Lower leg skin (tissue), 4 donors: ENCODE measurements around the gene DRICH1. TPM values are rescaled to one million over a fixed set of nuclear protein-coding genes. Genes with fewer than 3 reads are reported as not detected.

Source experiments
- DNase-seq, 2 donors: peaks; one replicate each; pipeline ENCODE4 v3.0.0-alpha.2; 2019; ENCODE audit warnings: low spot score in 2 of 2
- H3K4me3 ChIP-seq: fragments of 200-600 bp; sonication (generic); 2 replicates; pipeline ENCODE4 v1.5.1; 2017; ENCODE audit warnings: mild to moderate bottlenecking, low read depth; ENCODE audit not compliant: poor library complexity, severe bottlenecking
- CTCF ChIP-seq, 3 donors: fragments of 450-650 bp; IDR thresholded peaks; one replicate each; pipeline ENCODE4 v1.5.1; 2016; ENCODE audit warnings: antibody characterized with exemption in 3 of 3, mild to moderate bottlenecking in 3 of 3, moderate library complexity in 2 of 3
- POLR2A ChIP-seq, 2 donors: fragments of 450-650 bp; IDR thresholded peaks; one replicate each; pipeline ENCODE4 v1.6.1; 2016 to 2017; ENCODE audit warnings: antibody characterized with exemption in 2 of 2, mild to moderate bottlenecking in 1 of 2, moderate library complexity in 1 of 2
- WGBS, 2 donors: methylation state at CpG; one replicate each; pipeline ENCODE4 v1.1.5; 2018; 5-methylcytosine and 5-hydroxymethylcytosine counted together
- intact Hi-C: fragments of 100-400 bp; cut with DNase I; formaldehyde crosslinking; loops from one replicate; pipeline ENCODE4 v1.15.0; 2023; ENCODE audit warnings: low total_unique reads
- total RNA-seq, 4 donors: library from RNA; depleted of rRNA; stranded (reverse); fragments of >200 nt; gene quantifications; one replicate each; pipeline ENCODE4 v1.1.0, GENCODE V29; 2016

The DRICH1 gene
- total RNA-seq, 4 donors from 2014 or later = 0.75 TPM; not detected in 3

- intact Hi-C loops = no loop called here
- DNase-seq = no peak
- no peak overlapping the region for H3K4me3 ChIP-seq
- 82 to 95% methylated on average over 7 of the region's 7 CpGs for WGBS, 2 donors
- TF ChIP-seq CTCF (IDR thresholded peaks at IDR 0.05) (no peak), POLR2A (IDR thresholded peaks at IDR 0.05) (no peak)
Observed at GRCh38 chr22:23591846-23592245, 40.3 kb downstream of the DRICH1 start.

GRCh38 chr22:23591201-23591791 is 40.8 kb downstream of the DRICH1 start:
- intact Hi-C loops = no loop called here
- WGBS, 2 donors = 51 to 58% methylated on average over 11 of the region's 11 CpGs
- no peak overlapping the region for H3K4me3 ChIP-seq
- no peak for TF ChIP-seq POLR2A (IDR thresholded peaks at IDR 0.05)
- TF ChIP-seq CTCF (IDR thresholded peaks at IDR 0.05) = no peak
- DNase-seq = no peak

- TF ChIP-seq CTCF (IDR thresholded peaks at IDR 0.05) = no peak
- no peak for TF ChIP-seq POLR2A (IDR thresholded peaks at IDR 0.05)
- DNase-seq = no peak
- 78 to 86% methylated on average over 6 of the region's 6 CpGs for WGBS, 2 donors
- intact Hi-C loops = no loop called here
- no peak overlapping the region for H3K4me3 ChIP-seq
Observed at GRCh38 chr22:23583836-23584235, 48.3 kb downstream of the DRICH1 start.

GRCh38 chr22:23583153-23583552 is 49.0 kb downstream of the DRICH1 start:
- intact Hi-C loops = no loop called here
- H3K4me3 ChIP-seq = no peak overlapping the region
- WGBS, 2 donors = 70 to 86% methylated on average over 7 of the region's 7 CpGs
- TF ChIP-seq CTCF (IDR thresholded peaks at IDR 0.05) (no peak), POLR2A (IDR thresholded peaks at IDR 0.05) (no peak)
- no peak for DNase-seq

- TF ChIP-seq POLR2A (IDR thresholded peaks at IDR 0.05) (no peak), CTCF (IDR thresholded peaks at IDR 0.05) (no peak)
Observed at GRCh38 chr22:23581260-23581650, 50.9 kb downstream of the DRICH1 start.

More at GRCh38 chr22:23581260-23581650, 50.9 kb downstream of the DRICH1 start:
- 69 to 81% methylated on average over 8 of the region's 8 CpGs for WGBS, 2 donors
- intact Hi-C loops = no loop called here
- H3K4me3 ChIP-seq = no peak overlapping the region
- no peak for DNase-seq
